Stimulated activated CD8-positive, alpha-beta memory T cell treated with anti-CD3 and anti-CD28 coated beads, Interleukin-4, amount 100 ng/mL, for 1 hour (primary cell): ENCODE measurements around the gene TMEM201.
"Not testable (repeated sequence)": the region's sequence is repeated elsewhere in the genome, so short reads cannot be mapped to it uniquely, and the experiment has no call there.

Experiments used
- DNase-seq, 2 donors: peaks; one replicate each; pipeline ENCODE4 v3.0.0-alpha.2; 2020; ENCODE audit warnings: low read depth in 2 of 2, low spot score in 1 of 2

The TMEM201 gene

DNA sequence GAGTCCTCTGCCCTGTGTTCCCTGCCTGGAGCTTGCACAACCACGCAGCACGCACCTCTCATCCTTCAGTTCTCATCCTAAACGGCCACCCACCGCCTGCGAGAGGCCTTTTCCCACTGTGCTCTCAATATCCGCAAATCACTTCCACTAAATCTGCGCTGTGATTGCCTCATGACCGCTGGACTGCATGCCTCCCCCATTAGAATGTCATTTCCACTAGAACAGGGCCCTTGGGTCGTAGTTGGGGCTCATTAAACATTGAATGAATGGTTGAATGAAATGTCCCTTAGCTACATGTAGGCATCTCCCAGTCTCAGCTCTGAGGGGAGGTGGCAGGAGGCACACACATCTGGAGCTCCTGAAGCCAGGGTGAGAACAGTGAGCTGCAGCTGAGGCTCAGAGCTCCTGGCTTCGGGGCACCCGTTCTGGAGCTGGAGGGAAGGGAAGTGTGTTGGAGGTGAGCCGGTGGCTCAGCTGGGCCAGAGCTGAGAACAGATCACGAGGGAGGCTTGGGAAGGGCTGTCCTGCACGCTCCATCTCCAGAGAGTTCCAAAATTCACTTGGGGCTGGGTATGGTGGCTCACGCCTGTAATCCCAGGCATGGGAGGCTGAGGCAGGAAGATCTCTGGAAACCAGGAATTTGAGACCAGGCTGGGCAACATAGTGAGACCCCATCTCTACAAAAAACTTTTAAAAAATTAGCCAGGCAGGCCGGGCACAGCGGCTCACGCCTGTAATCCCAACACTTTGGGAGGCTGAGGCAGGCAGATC, 30.4 kb downstream of the TMEM201 start:
- no peak for DNase-seq

DNA sequence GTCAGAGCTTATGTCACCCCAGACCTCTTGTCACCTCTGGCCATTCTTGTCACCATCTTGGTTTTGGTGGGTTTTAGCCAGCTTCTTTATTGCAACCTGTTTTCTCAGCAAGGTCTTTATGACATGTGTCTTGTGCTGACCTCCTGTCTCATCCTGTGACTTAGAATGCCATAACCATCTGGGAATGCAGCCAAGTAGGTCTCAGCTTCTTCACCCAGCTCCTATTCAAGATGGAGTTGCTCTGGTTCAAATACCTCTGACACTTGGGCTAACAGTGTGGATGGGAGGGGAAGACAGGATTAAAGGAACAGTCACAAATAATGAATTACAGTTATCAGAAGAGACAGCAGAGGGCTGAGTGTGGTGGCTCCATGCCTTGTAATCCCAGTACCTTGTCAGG, 32.3 kb downstream of the TMEM201 start:
- DNase-seq, result no peak

DNA sequence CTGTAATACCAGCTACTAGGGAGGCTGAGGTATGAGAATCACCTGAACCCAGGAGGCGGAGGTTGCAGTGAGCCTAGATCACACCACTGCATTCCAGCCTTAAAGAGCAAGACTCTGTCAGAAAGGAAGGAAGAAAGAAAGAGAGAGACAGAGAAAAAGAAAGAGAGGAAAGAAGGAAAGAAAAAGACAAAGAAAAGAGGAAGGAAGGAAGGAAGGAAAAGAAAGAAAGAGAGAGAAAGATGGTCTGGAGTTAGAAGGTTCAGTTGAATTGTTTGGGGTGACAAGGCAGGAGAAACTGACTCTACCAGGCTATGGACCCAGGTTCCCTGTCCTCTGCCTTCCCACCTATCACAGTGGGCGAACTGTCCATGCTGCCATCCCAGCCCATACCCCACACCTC, 35.4 kb downstream of the TMEM201 start:
- DNase-seq, result no peak

DNA sequence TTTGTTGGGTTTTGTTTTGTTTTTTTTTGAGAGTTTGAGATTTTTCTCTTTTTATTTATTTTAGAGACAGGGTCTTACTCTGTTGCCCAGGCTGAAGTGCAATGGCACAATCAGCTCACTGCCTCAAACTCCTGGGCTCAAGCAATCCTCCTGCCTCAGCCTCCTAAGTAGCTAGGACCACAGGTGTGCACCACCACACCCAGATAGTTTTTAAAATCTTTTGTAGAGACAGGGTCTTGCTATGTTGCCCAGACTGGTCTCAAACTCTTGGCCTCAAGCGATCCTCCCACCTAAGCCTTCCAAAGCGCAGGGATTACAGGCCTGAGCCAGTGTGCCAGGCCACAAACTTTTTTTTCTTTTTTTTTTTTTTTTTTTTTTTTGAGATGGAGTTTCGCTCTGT, 36.3 kb downstream of the TMEM201 start:
- DNase-seq, result not testable (repeated sequence)

DNA sequence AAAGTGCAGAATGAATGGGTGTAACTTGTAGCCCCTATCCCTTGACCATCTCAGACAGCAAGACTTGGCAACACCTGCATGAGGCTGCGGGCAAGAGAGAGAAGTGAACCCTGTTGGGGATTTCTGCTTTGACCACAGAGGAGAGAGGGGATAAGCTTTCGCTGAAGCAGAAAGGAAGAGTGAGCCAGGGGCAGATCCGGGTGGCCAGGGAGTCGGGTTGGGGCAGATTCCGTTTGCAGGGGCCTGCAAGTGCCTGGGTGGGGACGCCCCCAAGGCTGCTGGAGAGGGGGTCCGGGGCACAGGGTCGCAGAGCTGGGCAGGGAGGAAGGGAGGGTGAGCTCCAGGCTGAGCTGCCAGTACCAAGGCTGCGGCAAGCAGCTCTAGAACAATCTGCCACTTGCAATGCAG, 37.5 kb downstream of the TMEM201 start:
- no peak for DNase-seq

DNA sequence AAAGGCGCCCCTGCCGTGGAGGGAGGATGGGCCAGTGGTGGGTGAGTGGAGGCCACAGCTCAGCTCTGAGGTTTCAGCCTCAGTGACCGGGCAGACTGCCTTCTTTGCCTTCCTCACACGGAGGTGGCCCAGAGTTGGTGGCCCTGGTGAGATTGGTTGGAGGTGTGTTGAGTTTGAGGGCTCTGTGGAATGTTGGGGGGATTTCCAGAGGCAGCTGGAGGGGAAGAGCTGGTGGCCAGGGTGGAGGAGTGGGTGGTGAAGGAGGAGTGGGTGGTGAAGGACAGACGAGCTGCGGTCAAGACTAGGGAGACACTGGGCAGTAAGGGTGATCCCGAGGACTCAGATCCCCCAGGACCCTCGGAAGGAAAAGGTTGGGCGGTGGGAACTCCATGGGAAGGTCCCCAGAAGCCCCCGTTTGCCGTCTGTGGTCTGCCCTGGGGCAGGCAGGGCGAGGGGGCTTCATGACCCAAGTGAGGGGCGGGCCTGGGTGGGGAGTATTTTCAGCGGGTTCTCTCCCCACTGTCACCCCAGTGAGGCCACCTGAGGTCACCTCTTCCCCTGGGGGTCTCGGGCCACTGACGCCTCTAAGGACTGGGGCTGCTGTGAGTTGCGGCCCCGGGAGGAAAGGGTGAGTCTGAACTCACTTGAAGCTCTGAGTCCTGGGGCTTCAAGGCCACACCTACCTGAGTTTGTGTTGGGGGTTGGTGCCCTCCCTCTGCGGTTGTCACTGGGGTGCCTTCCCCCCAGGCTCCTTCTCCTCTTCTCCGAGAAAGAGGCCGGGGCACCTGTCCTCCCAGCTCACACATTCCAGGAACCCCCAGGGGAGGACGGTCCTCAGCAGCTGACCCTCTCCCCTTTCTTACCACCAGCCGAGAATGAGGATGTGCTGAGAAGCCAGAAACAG, 40.1 kb downstream of the TMEM201 start:
- peak in 1 of 2 donors; percentile 61 for DNase-seq

DNA sequence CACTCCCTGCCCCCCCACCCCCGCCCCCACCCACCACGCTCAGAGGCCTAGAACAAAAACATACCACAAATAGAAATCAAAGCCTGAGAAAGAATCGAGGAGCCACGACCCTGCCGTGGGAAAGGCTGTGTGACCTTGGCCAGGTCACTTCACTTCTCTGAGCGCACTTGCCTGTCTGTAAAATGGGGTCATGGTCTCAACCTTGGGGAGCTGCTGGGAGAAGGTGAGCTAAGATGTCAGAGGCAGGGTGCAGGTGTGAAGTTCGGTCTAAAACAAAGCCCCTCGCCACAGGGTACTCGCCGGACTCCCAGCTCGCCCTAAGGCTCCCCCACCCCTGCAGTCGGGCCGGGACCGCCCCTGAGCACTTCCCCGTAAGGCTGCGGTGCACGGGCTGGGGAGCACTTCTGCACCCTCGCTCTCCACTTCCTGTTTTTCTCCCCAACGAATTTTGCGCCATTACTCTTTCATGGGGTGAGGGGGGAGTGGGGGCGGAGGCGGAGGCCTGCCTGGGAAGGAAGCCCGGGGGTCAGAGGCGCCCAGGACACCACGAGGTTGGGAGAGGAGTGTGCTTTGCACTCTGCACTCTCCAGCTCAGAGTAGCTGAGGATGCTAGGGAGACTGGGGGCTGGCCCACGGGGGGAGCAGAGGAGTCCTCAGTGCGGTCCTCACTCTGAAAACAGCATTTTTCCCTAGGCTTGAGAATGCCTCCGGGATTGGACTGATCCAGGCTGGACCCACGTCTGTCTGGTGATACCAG, 40.9 kb downstream of the TMEM201 start:
- DNase-seq, result peak in 1 of 2 donors; percentile 63

DNA sequence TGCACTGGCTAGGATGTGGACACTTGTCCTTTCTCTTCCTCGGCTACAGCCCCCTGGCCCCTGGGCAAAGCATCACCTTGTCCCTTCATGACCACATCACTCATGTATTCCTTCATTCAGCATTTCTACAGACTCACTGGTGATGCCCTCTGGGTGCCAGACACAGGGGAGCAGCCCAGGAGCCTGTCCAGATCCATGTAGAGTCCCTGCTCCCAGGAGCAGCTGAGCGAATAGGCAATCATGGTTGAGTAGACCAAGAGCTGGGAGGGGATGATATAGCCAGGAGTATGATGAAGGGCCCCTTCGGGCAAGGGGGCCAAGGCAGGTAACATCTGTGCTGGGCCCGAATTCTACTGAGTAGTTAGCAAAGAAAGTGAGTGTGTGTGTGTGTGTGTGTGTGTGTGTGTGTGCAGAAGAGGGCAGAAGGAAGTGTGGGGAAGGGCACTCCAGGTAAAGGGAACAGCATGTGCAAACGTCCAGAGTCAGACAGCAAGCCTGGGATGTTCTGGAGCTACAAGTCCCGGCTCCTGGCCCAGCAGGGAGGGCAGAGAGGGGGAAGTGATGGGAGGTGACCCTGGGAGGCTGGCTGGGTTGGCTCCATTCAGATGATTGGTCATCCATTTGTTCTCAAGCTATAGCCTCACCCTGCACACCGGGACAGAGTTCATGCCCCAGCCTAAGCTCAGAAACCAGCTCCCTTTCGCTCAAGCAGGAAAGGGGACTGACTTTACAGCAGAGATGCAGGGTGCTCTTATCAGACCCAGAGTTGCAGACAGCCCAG, 41.8 kb downstream of the TMEM201 start:
- no peak for DNase-seq

DNA sequence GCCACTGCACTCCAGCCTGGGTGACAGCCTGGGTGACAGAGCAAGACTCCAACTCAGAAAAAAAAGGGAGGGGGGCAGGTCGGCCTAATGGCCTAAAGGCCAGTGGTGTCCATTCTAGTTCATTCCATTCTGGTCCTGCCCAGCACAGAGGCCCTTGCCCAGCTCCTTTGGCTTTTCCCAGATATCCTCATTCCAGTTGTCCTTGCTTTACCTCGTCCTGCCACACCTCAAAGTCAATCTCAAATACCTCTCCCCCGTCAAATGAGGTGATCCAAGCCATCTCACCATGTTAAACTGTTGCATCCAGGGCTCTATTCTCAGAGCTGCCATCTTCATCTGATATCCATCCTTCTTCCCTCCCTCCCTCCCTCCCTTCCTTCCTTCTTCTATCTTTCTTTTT, 42.9 kb downstream of the TMEM201 start:
- no peak for DNase-seq

DNA sequence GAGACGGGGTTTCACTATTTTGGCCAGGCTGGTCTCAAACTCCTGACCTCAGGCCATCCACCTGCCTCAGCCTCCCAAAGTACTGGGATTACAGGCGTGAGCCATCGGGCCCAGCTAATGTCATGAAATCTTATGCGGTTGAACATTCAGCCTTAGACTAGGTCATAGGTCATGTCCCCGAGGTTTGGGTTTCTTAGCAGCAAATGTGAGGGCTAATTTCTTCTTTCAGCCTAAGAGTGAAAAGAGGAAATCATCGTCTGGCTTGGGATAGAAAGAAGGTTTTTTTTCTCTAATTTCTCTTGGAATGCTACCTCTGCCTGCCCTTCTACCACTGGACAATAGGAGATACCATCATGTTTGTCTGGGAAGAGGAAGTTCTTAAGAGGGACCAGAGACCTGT, 44.8 kb downstream of the TMEM201 start:
- no peak for DNase-seq

DNA sequence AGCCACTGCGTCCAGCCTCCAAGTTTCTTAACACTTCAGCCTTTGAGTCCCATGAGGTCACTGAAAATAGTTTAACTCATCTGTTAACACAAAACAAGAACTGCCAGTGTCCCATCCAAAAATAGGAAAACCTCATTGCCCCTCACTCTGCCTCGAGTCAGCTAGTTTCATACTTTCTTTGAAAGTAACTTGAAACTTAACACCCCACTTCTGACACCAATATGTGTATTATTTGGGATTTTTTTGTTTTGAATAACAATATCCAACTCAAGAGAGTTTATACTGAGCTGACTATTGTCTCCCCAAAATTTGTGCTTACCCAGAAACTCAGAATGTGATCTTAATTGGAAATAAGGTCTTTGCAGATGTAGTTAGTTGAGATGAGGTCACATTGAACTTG, 45.9 kb downstream of the TMEM201 start:
- DNase-seq, result no peak

DNA sequence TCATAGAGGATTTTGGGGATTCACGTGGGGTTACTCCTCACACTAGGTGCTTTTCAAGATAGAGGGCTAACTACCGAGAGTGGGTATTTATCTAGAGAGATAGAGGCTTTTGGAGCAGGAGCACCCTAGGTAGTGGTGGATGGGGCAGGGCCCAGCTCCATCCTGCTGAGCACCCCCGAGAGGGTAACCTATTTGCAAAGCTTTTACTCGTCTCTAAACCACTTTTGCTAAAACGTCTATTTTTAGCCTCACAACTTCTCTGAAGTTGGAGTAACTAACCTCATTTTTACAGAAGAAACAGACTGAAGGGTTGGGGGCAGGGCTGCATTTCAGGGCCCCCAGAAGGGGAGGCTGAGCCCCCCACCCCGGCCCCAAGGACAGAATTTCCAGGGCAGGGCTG, 50.5 kb downstream of the TMEM201 start:
- DNase-seq, result no peak

DNA sequence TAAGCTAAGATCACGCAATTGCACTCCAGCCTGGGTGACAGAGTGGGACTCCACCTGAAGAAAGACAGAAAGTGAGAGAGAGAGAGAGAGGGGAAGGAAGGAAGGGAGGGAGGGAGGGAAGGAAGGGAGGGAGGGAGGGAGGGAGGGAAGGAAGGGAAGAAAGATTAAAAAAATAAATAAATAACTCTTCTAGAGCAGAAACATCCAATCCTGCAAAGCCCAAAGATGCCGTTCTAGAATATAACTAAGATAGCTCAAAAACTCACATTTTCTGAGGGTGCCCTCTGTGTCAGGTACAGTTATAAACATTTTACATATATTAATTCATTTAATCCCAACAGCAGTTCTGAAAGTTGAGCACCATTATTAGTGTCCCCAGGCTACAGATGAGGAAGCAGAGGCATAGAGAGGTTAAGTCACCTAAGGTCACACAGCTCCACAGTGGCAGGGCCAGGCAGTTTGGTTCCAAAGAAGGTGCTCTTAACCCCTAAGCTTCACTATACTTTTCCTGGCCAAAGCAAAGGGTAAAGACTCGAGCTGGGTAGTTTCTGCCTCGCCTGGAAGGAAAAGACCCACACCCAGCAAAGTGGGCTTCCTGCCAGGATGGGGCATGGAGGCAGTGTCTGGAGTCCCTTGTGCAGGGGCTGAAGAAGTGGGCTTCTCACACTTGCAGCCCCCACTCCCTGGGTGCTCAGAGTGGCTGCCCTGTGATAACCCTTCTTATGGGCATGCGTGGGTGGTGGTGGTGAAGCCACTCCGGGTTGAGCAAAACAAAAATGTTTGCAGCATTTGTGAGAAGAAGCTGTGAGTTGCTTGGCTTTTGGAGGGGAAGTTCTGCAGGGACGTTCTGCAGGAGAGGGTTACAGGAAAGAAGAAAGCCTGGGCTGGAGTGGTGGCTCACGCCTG, 54.9 kb downstream of the TMEM201 start:
- DNase-seq, result no peak

DNA sequence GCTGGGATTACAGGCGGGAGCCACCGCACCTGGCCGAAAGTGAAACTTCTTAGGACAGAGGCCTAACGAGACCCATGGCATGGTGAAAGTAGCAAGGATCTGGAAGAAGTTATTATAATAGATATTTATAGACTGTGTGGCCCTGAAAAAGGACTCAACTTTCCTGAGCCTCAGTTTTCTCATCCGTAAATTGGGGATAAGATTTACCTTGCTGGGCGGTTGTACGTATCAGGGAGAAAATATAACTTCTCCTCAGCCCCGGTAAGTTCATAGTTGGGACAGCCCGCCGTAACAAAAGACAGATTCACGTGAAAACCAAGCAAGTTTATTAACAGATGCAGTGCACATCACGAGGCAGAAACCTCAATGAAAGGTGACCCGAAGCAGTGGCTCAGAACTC, 57.3 kb downstream of the TMEM201 start:
- DNase-seq, result no peak

DNA sequence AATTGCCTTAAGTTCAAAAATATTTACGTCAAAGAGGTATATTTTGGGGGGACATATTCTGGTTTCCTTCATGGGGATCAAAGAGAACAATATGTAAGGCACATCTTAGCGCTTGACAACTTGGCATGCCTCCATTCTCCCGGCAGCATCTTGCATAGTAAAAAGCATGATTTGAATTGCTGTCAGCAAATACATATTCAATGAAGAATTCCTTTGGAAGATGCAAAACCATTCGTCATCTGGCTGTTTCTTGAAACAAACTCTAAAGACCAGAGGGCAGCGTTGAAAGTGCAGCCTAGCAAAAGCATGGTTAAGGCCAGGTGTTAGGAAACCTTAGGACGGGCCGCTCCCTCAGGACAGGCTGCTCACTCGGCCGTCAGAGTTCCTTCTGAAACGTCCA, 59.5 kb downstream of the TMEM201 start:
- no peak for DNase-seq

DNA sequence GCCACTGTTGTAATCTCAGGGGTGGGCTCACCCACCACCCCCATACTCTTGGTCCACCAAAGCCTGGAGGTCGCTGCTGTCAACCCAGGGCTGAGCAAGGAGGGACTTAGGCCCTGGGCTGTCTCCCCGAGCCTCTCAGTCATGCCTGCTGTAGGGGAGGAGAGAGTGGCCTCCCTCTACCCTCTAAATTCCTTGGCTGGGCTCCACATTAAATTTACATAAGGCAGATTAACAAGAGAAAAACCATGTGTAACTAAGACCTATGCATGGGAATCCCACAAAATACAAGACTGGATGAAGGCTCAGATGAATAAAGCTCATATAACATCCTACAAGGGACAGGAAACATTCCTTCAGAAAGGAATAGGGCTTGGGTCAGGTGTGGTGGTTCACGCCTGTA, 61.1 kb downstream of the TMEM201 start:
- no peak for DNase-seq

DNA sequence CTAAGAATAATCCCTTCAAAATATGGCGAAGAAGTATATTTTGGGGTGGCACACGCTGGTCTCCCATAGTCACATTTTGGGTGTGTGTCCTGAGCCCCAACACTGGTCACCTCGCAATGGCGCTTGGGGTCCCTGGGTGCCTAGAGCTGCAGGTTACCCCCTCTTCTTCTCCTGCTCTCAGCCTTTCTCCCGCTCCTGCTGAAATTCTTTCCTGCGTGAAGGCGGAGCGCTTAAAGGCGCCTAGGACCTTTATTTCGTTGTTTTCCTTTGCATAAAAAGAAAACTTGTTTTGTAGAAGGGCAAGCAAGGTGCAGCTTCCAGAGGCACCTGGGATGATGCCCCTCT, 62.5 kb downstream of the TMEM201 start:
- DNase-seq, result no peak

DNA sequence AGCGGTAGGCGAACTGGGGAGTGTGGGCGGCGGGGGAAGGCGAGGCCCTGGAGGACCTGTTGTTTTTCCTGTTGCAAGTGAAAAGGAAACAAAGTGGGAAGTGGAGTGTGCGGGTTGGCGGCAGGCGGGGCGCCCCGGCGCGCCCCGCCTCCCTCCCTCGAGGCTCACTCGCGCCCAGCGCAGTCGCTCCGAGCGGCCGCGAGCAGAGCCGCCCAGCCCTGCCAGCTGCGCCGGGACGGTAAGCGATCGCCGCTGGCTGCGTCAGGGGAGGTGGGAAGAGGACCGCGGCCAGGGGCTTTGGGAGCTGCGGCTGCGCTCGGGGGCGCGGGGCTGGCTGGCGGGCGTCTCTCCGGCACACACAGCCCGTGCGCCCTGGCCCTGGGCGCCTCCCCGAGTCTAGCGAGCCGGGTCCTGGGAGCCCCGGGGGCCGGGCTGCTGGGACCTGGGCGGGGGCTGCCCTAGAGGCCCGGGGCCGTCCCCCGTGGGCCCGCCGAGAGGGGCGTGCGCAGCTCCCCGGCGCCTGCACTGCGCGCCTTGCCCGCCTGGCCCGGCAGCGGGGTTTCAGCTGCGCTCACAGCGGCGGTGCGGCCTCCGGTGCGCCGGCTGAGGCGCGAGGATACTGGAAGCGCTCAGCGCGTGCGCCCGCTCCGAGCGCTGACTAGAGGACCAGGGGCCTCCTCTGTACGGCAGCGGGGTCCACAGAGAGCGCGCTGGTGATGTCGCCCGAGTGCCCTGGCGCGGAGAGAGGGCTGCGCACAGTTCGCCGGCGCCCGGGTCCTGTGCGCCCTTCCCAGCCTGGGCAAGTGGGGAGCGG, 63.1 kb downstream of the TMEM201 start, which contains the start of gene PIK3CD:
PIK3CD (plus strand) TSS at position 167 of the 814 bp plus-strand sequence. CDS start 58,725 bp downstream, outside the sequence.
- DNase-seq, result no peak
